ENCODE data around the gene TMTC2.

DNA sequence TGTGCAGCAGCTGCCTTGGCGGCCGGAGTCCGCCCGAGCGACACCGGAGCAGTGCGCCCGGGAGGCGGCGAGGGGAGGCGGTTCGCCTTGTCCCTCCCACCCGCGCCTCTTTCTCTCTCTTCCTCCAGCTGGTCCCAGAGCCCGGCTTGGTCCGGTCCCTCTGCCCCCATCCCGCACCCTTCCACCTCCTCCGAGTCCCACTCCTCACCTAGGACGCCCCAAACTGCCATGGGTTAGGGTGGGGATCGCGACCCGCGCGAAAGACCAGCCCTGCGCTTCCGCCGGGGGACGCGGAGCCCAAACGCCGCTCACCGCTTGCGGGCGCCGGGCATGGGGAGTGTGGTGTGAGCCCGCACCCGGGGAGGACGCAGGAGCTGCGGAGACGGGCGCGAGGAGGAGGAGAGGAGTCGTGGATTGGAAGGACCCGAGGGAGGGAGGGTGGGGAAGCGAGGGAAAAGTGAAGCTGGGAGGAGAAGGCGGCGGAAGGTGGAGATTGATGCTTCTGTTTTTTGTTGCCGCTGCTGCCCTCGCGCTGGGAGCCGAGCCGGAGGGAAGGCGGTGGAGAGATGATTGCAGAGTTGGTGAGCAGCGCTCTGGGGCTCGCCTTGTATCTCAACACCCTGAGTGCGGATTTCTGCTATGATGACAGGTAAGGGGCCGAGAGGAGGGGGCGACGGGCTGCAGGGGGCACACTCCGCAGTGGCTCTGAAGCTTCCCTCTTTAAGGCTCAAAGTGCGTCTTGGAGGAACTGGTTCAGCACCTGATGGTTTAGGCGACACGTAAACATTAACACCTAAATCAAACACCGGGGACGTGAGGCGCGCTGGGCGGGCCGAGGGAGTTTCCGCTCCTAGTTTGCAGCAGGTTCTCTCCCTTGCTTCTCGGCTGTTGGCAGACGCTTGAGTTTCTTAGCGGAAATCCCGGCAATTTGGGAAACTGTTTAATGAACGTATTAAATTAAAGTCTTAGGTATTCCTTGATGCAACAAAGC is 610 bp downstream of the TMTC2 start:
- TF ChIP-seq, protein P1, sequence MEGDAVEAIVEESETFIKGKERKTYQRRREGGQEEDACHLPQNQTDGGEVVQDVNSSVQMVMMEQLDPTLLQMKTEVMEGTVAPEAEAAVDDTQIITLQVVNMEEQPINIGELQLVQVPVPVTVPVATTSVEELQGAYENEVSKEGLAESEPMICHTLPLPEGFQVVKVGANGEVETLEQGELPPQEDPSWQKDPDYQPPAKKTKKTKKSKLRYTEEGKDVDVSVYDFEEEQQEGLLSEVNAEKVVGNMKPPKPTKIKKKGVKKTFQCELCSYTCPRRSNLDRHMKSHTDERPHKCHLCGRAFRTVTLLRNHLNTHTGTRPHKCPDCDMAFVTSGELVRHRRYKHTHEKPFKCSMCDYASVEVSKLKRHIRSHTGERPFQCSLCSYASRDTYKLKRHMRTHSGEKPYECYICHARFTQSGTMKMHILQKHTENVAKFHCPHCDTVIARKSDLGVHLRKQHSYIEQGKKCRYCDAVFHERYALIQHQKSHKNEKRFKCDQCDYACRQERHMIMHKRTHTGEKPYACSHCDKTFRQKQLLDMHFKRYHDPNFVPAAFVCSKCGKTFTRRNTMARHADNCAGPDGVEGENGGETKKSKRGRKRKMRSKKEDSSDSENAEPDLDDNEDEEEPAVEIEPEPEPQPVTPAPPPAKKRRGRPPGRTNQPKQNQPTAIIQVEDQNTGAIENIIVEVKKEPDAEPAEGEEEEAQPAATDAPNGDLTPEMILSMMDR (IDR thresholded peaks at IDR 0.05), result no peak
- TF ChIP-seq POLR2A (IDR thresholded peaks at IDR 0.05), result no peak
